Spleen (tissue), 7 donors: Measurements from ENCODE around the gene C19orf85.

ENCODE experiments used
- POLR2A ChIP-seq, 3 donors: fragments of 450-650 bp; IDR thresholded peaks; one replicate each; pipeline ENCODE4 v1.5.1; 2017; ENCODE audit warnings: antibody characterized with exemption in 3 of 3, mild to moderate bottlenecking in 1 of 3
- TF ChIP-seq, protein P1 (sequence below), 11 experiments: fragments of 200-600 bp in 7 of 11; fragments of 450-650 bp in 4 of 11; sonication (generic) in 4 of 11; IDR thresholded peaks in 8 of 11; conservative IDR thresholded peaks in 3 of 11; 1 replicate in 7 of 11; 2 replicates in 4 of 11; pipeline versions ENCODE4 v1.4.0 to v1.8.0; 2016 to 2021; ENCODE audit warnings: antibody characterized with exemption in 11 of 11, inconsistent platforms in 4 of 11, mild to moderate bottlenecking in 1 of 11
- donor health status: DM: no; HTN: no; CAD: no; lungs with moderate emphysema.
- donor health status: DM: no; HTN: no; CAD: no.
- donor health status: DM: no; HTN: no; CAD: no.

DNA sequence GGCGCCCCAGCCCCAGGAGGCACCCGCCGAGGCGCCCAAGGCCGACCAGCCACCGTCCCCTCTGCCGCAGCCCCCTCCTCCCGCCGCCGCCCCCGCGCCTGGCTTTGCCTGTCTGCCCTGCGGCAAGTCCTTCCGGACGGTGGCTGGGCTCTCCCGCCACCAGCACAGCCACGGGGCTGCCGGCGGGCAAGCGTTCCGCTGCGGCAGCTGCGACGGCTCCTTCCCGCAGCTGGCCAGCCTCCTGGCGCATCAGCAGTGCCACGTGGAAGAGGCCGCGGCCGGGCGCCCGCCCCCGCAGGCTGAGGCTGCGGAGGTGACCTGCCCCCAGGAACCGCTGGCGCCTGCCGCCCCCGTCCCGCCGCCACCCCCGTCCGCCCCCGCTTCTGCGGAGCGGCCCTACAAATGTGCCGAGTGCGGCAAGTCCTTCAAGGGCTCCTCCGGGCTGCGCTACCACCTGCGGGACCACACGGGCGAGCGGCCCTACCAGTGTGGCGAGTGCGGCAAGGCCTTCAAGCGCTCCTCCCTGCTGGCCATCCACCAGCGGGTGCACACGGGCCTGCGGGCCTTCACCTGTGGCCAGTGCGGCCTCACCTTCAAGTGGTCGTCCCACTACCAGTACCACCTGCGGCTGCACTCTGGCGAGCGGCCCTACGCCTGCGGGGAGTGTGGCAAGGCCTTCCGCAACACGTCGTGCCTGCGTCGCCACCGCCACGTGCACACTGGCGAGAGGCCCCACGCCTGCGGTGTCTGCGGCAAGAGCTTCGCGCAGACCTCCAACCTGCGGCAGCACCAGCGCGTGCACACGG lies 17.8 kb upstream of the C19orf85 start:
- TF ChIP-seq, protein P1, sequence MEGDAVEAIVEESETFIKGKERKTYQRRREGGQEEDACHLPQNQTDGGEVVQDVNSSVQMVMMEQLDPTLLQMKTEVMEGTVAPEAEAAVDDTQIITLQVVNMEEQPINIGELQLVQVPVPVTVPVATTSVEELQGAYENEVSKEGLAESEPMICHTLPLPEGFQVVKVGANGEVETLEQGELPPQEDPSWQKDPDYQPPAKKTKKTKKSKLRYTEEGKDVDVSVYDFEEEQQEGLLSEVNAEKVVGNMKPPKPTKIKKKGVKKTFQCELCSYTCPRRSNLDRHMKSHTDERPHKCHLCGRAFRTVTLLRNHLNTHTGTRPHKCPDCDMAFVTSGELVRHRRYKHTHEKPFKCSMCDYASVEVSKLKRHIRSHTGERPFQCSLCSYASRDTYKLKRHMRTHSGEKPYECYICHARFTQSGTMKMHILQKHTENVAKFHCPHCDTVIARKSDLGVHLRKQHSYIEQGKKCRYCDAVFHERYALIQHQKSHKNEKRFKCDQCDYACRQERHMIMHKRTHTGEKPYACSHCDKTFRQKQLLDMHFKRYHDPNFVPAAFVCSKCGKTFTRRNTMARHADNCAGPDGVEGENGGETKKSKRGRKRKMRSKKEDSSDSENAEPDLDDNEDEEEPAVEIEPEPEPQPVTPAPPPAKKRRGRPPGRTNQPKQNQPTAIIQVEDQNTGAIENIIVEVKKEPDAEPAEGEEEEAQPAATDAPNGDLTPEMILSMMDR (IDR thresholded peaks at IDR 0.05 in 8 of 11, conservative IDR thresholded peaks at IDR 0.05 in 3 of 11), result no peak
- no peak for TF ChIP-seq POLR2A (IDR thresholded peaks at IDR 0.05)
